Eye (tissue), 1 donor: ENCODE results near the gene OR4D1.

ENCODE experiments used
- DNase-seq: peaks from one replicate; pipeline ENCODE4 v3.0.0-alpha.2; 2015

The OR4D1 gene

GRCh38 chr17:58156839-58157803 is 8.9 kb downstream of the OR4D1 start:
- peak; percentile 67 for DNase-seq

GRCh38 chr17:58158181-58158580 is 10.0 kb downstream of the OR4D1 start:
- DNase-seq = no peak

GRCh38 chr17:58161566-58161965 is 13.4 kb downstream of the OR4D1 start:
- no peak for DNase-seq

- no peak for DNase-seq
Observed at GRCh38 chr17:58165981-58166380, 17.8 kb downstream of the OR4D1 start.

- no peak for DNase-seq
Observed at GRCh38 chr17:58166682-58167081, 18.5 kb downstream of the OR4D1 start, which contains the start of gene OR4D2. OR4D2 (plus strand) TSS chr17:58166982; CDS start chr17:58169656, 2,674 bp downstream.

- no peak for DNase-seq
Observed at GRCh38 chr17:58170622-58171021, 22.4 kb downstream of the OR4D1 start.

- DNase-seq = peak; percentile 10
Observed at GRCh38 chr17:58172369-58173071, 24.3 kb downstream of the OR4D1 start.

- no peak for DNase-seq
Observed at GRCh38 chr17:58174871-58175270, 26.7 kb downstream of the OR4D1 start.

GRCh38 chr17:58176200-58176599 is 28.0 kb downstream of the OR4D1 start:
- no peak for DNase-seq

- no peak for DNase-seq
Observed at GRCh38 chr17:58181796-58182195, 33.6 kb downstream of the OR4D1 start.

- no peak for DNase-seq
Observed at GRCh38 chr17:58183514-58183913, 35.3 kb downstream of the OR4D1 start.

- DNase-seq = no peak
Observed at GRCh38 chr17:58184308-58184985, 36.3 kb downstream of the OR4D1 start.

- DNase-seq = no peak
Observed at GRCh38 chr17:58184986-58185761, 37.0 kb downstream of the OR4D1 start.

- DNase-seq = no peak
Observed at GRCh38 chr17:58186591-58186990, 38.4 kb downstream of the OR4D1 start.

- DNase-seq = no peak
Observed at GRCh38 chr17:58187063-58187462, 38.9 kb downstream of the OR4D1 start.

GRCh38 chr17:58187675-58188074 is 39.5 kb downstream of the OR4D1 start:
- no peak for DNase-seq

GRCh38 chr17:58189436-58190146 is 41.4 kb downstream of the OR4D1 start:
- DNase-seq = peak; percentile 4

GRCh38 chr17:58191241-58191896 is 43.2 kb downstream of the OR4D1 start:
- no peak for DNase-seq

- DNase-seq = no peak
Observed at GRCh38 chr17:58192612-58193011, 44.4 kb downstream of the OR4D1 start, which contains the start of gene EPX. EPX (plus strand) TSS chr17:58192726; CDS start chr17:58192847, 121 bp downstream.

- no peak for DNase-seq
Observed at GRCh38 chr17:58193641-58194255, 45.6 kb downstream of the OR4D1 start.
